ENCODE data around the gene INPP4B. TPM values are rescaled to one million over a fixed set of nuclear protein-coding genes. Genes with fewer than 3 reads are reported as not detected.
"Not testable (repeated sequence)": the region's sequence is repeated elsewhere in the genome, so short reads cannot be mapped to it uniquely, and the experiment has no call there.

INPP4B gene
- total RNA-seq, 2 experiments from 2014 or later = 43.7 to 44.7 TPM

GRCh38 chr4:142519342-142519741 lies 326.8 kb downstream of the INPP4B start:
- Mint-ChIP-seq H3K4me1 (ENCODE audit: low read depth) (no peaks in the 10 kb centered on the region), H3K36me3 (ENCODE audit: low read depth) (no peaks in the 10 kb centered on the region), H3K27me3 (ENCODE audit: low read depth) (no peaks in the 10 kb centered on the region), H3K4me3 (no peak overlapping the region), H3K9me3 (ENCODE audit: insufficient read depth) (no peaks in the 10 kb centered on the region), H3K27ac (no peak overlapping the region)
- ChIA-PET POLR2A (no interaction called here), CTCF (no interaction called here)
- no peak for DNase-seq
- no peak for ATAC-seq

GRCh38 chr4:142516686-142517526 lies 329.2 kb downstream of the INPP4B start:
- H3K9me3 Mint-ChIP-seq (ENCODE audit: insufficient read depth) = no peaks in the 10 kb centered on the region
- ChIA-PET CTCF (interaction anchor here (0.6 to 0.7 kb wide), 2 partner anchors 21 to 194 kb away, joined by 3 read pairs; no protein-coding TSS in a partner anchor), POLR2A (no interaction called here)
- DNase-seq = no peak
- H3K4me1 Mint-ChIP-seq (ENCODE audit: low read depth) = no peaks in the 10 kb centered on the region
- no peak for ATAC-seq
- H3K36me3 Mint-ChIP-seq (ENCODE audit: low read depth) = no peaks in the 10 kb centered on the region
- H3K27me3 Mint-ChIP-seq (ENCODE audit: low read depth) = no peaks in the 10 kb centered on the region
- H3K27ac Mint-ChIP-seq = no peak overlapping the region
- no peak overlapping the region for H3K4me3 Mint-ChIP-seq

GRCh38 chr4:142512161-142512560 lies 333.9 kb downstream of the INPP4B start:
- Mint-ChIP-seq H3K4me1 (ENCODE audit: low read depth) (no peaks in the 10 kb centered on the region), H3K4me3 (no peak overlapping the region), H3K27me3 (ENCODE audit: low read depth) (no peaks in the 10 kb centered on the region), H3K9me3 (ENCODE audit: insufficient read depth) (no peaks in the 10 kb centered on the region), H3K36me3 (ENCODE audit: low read depth) (no peaks in the 10 kb centered on the region), H3K27ac (no peak overlapping the region)
- POLR2A ChIA-PET = no interaction called here
- no peak for ATAC-seq
- DNase-seq = no peak
- CTCF ChIA-PET = no interaction called here

GRCh38 chr4:142509881-142510280 lies 336.2 kb downstream of the INPP4B start:
- no peak overlapping the region for H3K27ac Mint-ChIP-seq
- H3K9me3 Mint-ChIP-seq (ENCODE audit: insufficient read depth) = no peaks in the 10 kb centered on the region
- DNase-seq (no peak), ATAC-seq (no peak)
- POLR2A ChIA-PET = no interaction called here
- CTCF ChIA-PET = no interaction called here
- no peak overlapping the region for H3K4me3 Mint-ChIP-seq
- H3K4me1 Mint-ChIP-seq (ENCODE audit: low read depth) = no peaks in the 10 kb centered on the region
- H3K36me3 Mint-ChIP-seq (ENCODE audit: low read depth) = no peaks in the 10 kb centered on the region
- no peaks in the 10 kb centered on the region for H3K27me3 Mint-ChIP-seq (ENCODE audit: low read depth)

GRCh38 chr4:142509381-142509780 lies 336.7 kb downstream of the INPP4B start:
- H3K4me1 Mint-ChIP-seq (ENCODE audit: low read depth); H3K4me3 Mint-ChIP-seq; H3K27me3 Mint-ChIP-seq (ENCODE audit: low read depth); H3K9me3 Mint-ChIP-seq (ENCODE audit: insufficient read depth); CTCF ChIA-PET; H3K36me3 Mint-ChIP-seq (ENCODE audit: low read depth); POLR2A ChIA-PET; H3K27ac Mint-ChIP-seq; DNase-seq; ATAC-seq: not testable (repeated sequence)

- Mint-ChIP-seq H3K27ac (no peak overlapping the region), H3K36me3 (ENCODE audit: low read depth) (no peaks in the 10 kb centered on the region), H3K27me3 (ENCODE audit: low read depth) (no peaks in the 10 kb centered on the region), H3K9me3 (ENCODE audit: insufficient read depth) (no peaks in the 10 kb centered on the region), H3K4me3 (no peak overlapping the region), H3K4me1 (ENCODE audit: low read depth) (no peaks in the 10 kb centered on the region)
- no peak for DNase-seq
- POLR2A ChIA-PET = no interaction called here
- no peak for ATAC-seq
- CTCF ChIA-PET = no interaction called here
Observed at GRCh38 chr4:142500966-142501365, 345.1 kb downstream of the INPP4B start.

- H3K27me3 Mint-ChIP-seq (ENCODE audit: low read depth) = no peaks in the 10 kb centered on the region
- no peaks in the 10 kb centered on the region for H3K4me1 Mint-ChIP-seq (ENCODE audit: low read depth)
- no peak for ATAC-seq
Observed at GRCh38 chr4:142497606-142498005, 348.5 kb downstream of the INPP4B start.

GRCh38 chr4:142493255-142494110 lies 352.6 kb downstream of the INPP4B start:
- Mint-ChIP-seq H3K4me3 (no peak overlapping the region), H3K9me3 (ENCODE audit: insufficient read depth) (peaks cover 3% of the 10 kb centered on the region), H3K4me1 (ENCODE audit: low read depth) (no peaks in the 10 kb centered on the region), H3K36me3 (ENCODE audit: low read depth) (peaks cover 2% of the 10 kb centered on the region), H3K27ac (no peak overlapping the region), H3K27me3 (ENCODE audit: low read depth) (no peaks in the 10 kb centered on the region)
- DNase-seq (no peak), ATAC-seq (no peak)
- POLR2A ChIA-PET = no interaction called here
- CTCF ChIA-PET = interaction anchor here (0.6 kb wide), 1 partner anchor 227 kb away, joined by 3 read pairs; no protein-coding TSS in a partner anchor

More at GRCh38 chr4:142497606-142498005, 348.5 kb downstream of the INPP4B start:
- POLR2A ChIA-PET = no interaction called here
- Mint-ChIP-seq H3K9me3 (ENCODE audit: insufficient read depth) (no peaks in the 10 kb centered on the region), H3K27ac (no peak overlapping the region), H3K4me3 (no peak overlapping the region), H3K36me3 (ENCODE audit: low read depth) (no peaks in the 10 kb centered on the region)
- CTCF ChIA-PET = interaction anchor here (1.1 kb wide), 1 partner anchor 15 kb away, joined by 4 read pairs; no protein-coding TSS in a partner anchor
- no peak for DNase-seq

- no peaks in the 10 kb centered on the region for H3K27me3 Mint-ChIP-seq (ENCODE audit: low read depth)
- no peak overlapping the region for H3K4me3 Mint-ChIP-seq
- no peaks in the 10 kb centered on the region for H3K36me3 Mint-ChIP-seq (ENCODE audit: low read depth)
- no peaks in the 10 kb centered on the region for H3K4me1 Mint-ChIP-seq (ENCODE audit: low read depth)
- DNase-seq = no peak
- no peak for ATAC-seq
- ChIA-PET CTCF (no interaction called here), POLR2A (no interaction called here)
- peaks cover 3% of the 10 kb centered on the region for H3K9me3 Mint-ChIP-seq (ENCODE audit: insufficient read depth)
- no peak overlapping the region for H3K27ac Mint-ChIP-seq
Observed at GRCh38 chr4:142485452-142485851, 360.6 kb downstream of the INPP4B start.

GRCh38 chr4:142480244-142480643 lies 365.9 kb downstream of the INPP4B start:
- no peak for ATAC-seq
- H3K27ac Mint-ChIP-seq = no peak overlapping the region

GRCh38 chr4:142475663-142476062 lies 370.4 kb downstream of the INPP4B start:
- no peaks in the 10 kb centered on the region for H3K36me3 Mint-ChIP-seq (ENCODE audit: low read depth)
- H3K9me3 Mint-ChIP-seq (ENCODE audit: insufficient read depth) = no peaks in the 10 kb centered on the region
- DNase-seq (no peak), ATAC-seq (no peak)
- H3K27me3 Mint-ChIP-seq (ENCODE audit: low read depth) = no peaks in the 10 kb centered on the region
- ChIA-PET POLR2A (no interaction called here), CTCF (no interaction called here)
- H3K27ac Mint-ChIP-seq = no peak overlapping the region
- no peaks in the 10 kb centered on the region for H3K4me1 Mint-ChIP-seq (ENCODE audit: low read depth)
- no peak overlapping the region for H3K4me3 Mint-ChIP-seq

More at GRCh38 chr4:142480244-142480643, 365.9 kb downstream of the INPP4B start:
- Mint-ChIP-seq H3K36me3 (ENCODE audit: low read depth) (no peaks in the 10 kb centered on the region), H3K27me3 (ENCODE audit: low read depth) (no peaks in the 10 kb centered on the region), H3K4me3 (no peak overlapping the region), H3K9me3 (ENCODE audit: insufficient read depth) (no peaks in the 10 kb centered on the region), H3K4me1 (ENCODE audit: low read depth) (no peaks in the 10 kb centered on the region)
- ChIA-PET CTCF (no interaction called here), POLR2A (no interaction called here)
- DNase-seq = no peak
